WERI-Rb-1 (cell line): Measurements from ENCODE around the gene SHE.

ENCODE experiments used
- DNase-seq: peaks from one replicate; pipeline ENCODE4 v3.0.0-alpha.2; 2020
- H3K27ac ChIP-seq: fragments of 250-450 bp; sonication (Bioruptor Pico); 2 replicates; pipeline ENCODE4 v1.5.1; 2020; ENCODE audit warnings: mild to moderate bottlenecking, moderate library complexity
- H3K27me3 ChIP-seq: fragments of 250-450 bp; sonication (Bioruptor Pico); 2 replicates; pipeline ENCODE4 v1.5.1; 2021; ENCODE audit warnings: mild to moderate bottlenecking, low read depth, moderate library complexity; ENCODE audit not compliant: insufficient read depth, severe bottlenecking
- H3K36me3 ChIP-seq: fragments of 250-450 bp; sonication (Bioruptor Pico); 2 replicates; pipeline ENCODE4 v1.5.1; 2020; ENCODE audit warnings: mild to moderate bottlenecking, moderate library complexity
- H3K4me3 ChIP-seq: 2 replicates; pipeline ENCODE4 v1.5.1; 2011; ENCODE audit warnings: low read depth, mild to moderate bottlenecking, control low read depth, low read length
- H3K9me3 ChIP-seq: fragments of 250-450 bp; sonication (Bioruptor Pico); 2 replicates; pipeline ENCODE4 v1.5.1; 2021; ENCODE audit warnings: mild to moderate bottlenecking, moderate library complexity; ENCODE audit not compliant: severe bottlenecking
- TF ChIP-seq, protein P1 (sequence below): IDR thresholded peaks from 2 replicates; pipeline ENCODE4 v1.5.1; 2011; ENCODE audit warnings: low read depth, mild to moderate bottlenecking, control low read depth, inconsistent platforms, low read length

SHE gene

DNA sequence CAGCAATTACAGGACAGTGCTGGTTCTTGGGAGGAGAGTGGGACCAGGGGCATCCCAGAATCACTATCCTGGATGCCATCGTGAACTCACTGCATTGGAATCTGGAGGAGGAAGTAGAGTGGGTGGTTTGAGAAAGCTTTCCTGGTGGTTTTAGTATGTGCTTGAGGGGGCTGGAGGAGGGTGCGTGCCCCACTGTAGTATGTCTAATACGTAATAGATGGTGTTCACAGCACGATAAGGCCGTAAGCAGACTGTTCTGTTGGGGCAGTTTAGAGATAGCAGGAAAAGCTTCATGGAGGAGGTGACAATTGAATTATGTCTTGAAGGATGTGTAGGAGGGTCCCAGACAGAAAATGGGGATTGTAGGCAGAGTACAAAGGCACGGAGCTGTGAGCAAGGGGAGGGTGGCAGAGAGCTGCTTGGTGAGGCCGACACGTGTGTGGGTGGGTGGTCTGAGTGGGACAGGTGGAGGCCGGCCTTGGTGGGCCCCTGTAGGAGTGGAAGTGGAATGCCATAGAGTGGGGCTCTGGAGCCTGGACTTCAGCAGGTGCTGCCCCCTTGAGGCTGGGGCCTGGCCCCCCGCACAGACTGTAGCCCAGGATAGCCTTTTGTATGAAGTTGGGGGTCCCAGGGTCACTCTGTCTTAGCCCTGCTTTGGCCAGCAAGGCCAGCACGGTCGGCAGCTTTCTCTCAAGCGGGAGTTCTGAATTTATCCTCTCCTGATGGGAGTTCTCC is 60.0 kb downstream of the SHE start:
- TF ChIP-seq, protein P1, sequence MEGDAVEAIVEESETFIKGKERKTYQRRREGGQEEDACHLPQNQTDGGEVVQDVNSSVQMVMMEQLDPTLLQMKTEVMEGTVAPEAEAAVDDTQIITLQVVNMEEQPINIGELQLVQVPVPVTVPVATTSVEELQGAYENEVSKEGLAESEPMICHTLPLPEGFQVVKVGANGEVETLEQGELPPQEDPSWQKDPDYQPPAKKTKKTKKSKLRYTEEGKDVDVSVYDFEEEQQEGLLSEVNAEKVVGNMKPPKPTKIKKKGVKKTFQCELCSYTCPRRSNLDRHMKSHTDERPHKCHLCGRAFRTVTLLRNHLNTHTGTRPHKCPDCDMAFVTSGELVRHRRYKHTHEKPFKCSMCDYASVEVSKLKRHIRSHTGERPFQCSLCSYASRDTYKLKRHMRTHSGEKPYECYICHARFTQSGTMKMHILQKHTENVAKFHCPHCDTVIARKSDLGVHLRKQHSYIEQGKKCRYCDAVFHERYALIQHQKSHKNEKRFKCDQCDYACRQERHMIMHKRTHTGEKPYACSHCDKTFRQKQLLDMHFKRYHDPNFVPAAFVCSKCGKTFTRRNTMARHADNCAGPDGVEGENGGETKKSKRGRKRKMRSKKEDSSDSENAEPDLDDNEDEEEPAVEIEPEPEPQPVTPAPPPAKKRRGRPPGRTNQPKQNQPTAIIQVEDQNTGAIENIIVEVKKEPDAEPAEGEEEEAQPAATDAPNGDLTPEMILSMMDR = peak; percentile 94
- DNase-seq = peak; percentile 48
- Histone ChIP-seq H3K4me3 (no peak overlapping the region), H3K36me3 (no peaks in the 10 kb centered on the region), H3K9me3 (peaks cover 5% of the 10 kb centered on the region), H3K27me3 (peaks cover 100% of the 10 kb centered on the region), H3K27ac (no peak overlapping the region)

DNA sequence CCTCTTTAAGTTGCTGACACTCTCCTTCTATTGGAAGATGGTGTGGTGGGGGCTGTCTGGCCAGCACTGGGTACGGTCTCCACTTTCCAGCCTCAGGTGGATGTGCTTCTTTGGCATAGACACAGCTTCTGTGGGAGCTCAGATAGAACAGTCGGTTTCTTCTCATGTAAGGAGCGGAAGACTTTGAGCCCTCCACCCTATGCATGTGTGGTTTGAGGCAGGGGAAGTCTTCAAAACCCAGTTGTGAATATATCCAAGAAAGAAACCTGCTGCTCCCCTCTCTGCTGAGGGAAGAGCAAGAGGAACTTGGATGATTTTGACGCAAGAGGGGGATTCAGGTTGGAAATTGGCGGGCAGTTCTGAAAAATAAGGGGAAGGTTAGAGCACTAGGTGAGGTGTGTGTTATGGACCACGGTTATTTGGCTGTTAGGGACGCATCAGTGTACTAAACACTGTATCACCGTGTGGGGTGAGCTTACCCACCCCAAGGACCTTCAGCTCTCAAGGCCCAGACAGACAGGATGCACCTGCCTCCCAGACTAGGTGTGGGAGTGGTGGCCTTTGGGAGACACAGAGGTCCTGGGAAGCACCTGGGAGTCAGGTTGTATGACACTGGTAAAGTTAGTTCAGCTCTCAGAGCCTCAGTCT is 60.8 kb downstream of the SHE start:
- Histone ChIP-seq H3K4me3 (no peak overlapping the region), H3K27ac (no peak overlapping the region), H3K27me3 (peaks cover 100% of the 10 kb centered on the region), H3K36me3 (no peaks in the 10 kb centered on the region), H3K9me3 (peaks cover 5% of the 10 kb centered on the region)
- TF ChIP-seq, protein P1 = no peak
- no peak for DNase-seq

DNA sequence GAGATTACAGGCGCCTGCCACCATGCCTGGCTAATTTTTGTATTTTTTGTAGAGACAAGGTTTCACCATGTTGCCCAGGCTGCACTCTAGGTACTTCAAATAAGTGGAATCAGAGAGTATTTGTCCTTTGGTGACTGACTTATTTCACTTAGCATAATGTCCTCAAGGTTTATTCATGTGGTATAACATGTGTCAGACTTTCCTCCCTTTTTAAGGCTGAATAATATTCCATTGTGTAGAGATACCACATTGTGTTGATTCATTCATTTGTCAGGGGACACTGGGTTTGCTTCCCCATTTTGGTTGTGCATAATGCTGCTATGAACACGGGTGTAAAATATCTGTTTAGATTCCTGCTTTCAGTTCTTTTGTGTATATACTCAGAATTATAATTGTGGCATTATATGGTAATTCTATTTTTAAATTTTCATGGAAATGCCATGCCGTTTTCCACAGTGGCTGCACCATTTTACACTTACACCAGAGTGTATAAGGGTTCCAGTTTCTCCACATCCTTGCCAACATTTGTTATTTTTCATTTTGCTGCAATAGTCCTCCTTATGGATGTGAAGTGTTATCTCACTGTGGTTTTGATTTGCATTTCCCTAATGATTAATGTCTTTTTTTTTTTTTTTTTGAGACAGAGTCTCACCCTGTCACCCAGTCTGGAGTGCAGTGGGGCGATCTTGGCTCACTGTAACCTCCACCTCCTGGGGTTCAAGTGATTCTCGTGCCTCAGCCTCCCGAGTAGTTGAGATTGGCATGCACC is 62.0 kb downstream of the SHE start:
- Histone ChIP-seq H3K27me3 (peaks cover 100% of the 10 kb centered on the region), H3K36me3 (no peaks in the 10 kb centered on the region), H3K4me3 (no peak overlapping the region), H3K9me3 (peaks cover 8% of the 10 kb centered on the region), H3K27ac (no peak overlapping the region)
- no peak for DNase-seq
- TF ChIP-seq, protein P1 = no peak

DNA sequence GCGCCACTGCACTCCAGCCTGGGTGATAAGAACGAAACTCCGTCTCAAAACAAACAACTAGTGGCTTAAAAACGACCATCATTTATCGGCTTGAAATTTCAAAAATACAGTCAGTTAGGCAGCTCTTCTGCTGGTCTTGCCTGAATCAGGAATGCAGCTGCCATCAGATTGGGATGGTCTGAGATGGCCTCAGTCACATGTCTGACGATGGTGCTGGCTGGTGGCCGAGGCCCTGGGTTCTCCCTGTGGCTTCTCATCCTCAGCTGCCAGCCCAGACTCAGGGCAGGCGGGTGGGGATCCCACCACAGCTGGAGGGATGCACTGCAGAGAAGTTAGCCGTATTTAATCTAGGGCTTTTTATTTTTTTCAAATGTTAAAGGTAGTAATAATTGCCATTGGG is 65.8 kb downstream of the SHE start:
- no peaks in the 10 kb centered on the region for H3K36me3 ChIP-seq

DNA sequence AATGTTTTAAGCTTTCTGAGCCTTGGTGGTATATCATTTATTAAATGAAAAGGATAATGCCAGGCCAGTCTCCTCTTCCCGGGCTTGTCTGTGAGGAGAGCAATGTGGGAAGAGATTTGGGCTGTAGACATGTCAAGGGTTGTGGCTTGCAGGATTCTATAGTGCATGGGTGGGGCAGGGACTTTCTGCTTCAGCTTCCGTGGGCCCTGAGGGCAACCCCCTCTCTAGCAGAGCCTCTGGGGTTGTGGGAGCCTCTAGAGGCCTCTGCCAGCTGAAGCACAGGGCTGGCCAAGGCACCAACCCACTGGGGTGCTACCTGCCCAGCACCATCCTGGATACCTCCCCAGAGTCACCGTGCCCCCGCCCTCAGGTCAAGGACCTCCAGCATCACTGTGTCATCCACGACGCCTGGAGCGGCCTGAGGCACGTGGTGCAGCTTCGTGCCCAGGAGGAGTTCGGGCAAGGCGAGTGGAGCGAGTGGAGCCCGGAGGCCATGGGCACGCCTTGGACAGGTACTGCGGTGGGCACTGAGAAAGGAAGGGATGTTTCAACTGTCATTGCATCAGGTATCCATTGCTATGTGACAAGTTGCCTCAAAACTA is 66.5 kb downstream of the SHE start:
- TF ChIP-seq, protein P1 = no peak
- Histone ChIP-seq H3K9me3 (peaks cover 3% of the 10 kb centered on the region), H3K36me3 (no peaks in the 10 kb centered on the region), H3K27ac (no peak overlapping the region), H3K4me3 (no peak overlapping the region), H3K27me3 (peaks cover 100% of the 10 kb centered on the region)
- no peak for DNase-seq

More for the DNA sequence above, 65.8 kb downstream of the SHE start:
- Histone ChIP-seq H3K4me3 (no peak overlapping the region), H3K9me3 (peaks cover 3% of the 10 kb centered on the region), H3K27ac (no peak overlapping the region), H3K27me3 (peaks cover 100% of the 10 kb centered on the region)
- DNase-seq = no peak
- TF ChIP-seq, protein P1 = no peak
